ENCODE data around the gene GSTM2.
"Not testable (repeated sequence)": the region's sequence is repeated elsewhere in the genome, so short reads cannot be mapped to it uniquely, and the experiment has no call there.

Gene GSTM2

DNA sequence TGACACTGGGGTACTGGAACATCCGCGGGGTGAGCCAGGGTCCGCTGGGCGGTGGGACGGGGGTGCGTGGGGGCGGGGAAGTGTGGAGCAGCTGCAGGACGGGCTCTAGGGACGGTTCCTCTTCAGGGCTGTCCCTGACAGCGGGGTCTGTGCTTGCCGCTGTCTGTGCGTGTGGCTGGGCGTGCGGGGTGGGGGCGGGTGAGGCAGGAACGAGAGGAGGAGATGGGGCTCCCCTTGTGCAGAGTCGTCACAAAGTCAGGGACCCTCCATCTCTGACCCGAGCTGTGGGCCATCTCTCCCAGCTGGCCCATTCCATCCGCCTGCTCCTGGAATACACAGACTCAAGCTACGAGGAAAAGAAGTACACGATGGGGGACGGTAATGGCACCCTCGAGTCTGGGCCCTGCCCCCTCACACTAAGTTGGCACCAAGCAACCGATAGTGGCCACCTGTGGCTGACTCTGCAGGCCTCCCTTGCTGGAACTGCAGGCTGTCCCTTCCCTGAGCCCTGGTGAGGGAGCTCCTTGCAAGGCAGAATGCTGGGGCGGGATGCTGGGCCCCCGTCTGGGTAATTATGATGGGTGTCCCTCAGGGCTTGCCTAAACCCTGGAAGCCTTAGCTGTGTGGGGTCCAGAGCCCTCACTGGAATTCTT lies 392 bp downstream of the GSTM2 start:
- Histone ChIP-seq H3K4me2 (ENCODE audit: low read length) (peak overlapping the region; percentile 44), H3K4me1 (ENCODE audit: control insufficient read depth, low read length) (peaks cover 4% of the 10 kb centered on the region; the same call in 1 of the 2 replicates), H3K9me3 (ENCODE audit: control insufficient read depth, insufficient read depth, low read length) (no peaks in the 10 kb centered on the region)

DNA sequence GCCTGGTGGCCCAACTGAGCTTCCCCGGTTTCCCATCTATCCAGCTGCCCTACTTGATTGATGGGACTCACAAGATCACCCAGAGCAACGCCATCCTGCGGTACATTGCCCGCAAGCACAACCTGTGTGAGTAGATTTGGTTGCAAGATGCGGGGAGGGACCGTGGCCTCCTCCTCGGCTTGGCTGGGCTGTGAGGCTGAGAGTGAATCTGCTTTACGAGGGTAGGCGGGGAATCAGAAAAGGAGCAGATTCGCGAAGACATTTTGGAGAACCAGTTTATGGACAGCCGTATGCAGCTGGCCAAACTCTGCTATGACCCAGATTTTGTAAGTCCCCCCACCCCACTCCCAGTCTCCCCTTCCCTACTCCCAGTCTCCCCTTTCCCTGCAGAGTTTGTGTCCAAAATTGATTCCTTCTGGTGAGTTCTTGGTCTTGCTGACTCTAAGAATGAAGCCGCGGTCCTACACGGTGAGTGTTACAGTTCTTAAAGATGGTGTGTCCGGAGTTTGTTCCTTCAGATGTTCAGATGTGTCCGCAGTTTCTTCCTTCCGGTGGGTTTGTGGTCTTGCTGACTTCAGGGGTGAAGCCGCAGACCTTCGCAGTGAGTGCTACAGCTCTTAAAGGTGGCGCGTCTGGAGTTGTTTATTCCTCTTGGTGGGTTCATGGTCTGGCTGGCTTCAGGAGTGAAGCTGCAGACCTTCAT lies 1.5 kb downstream of the GSTM2 start:
- H3K4me1 ChIP-seq (ENCODE audit: control insufficient read depth, low read length), result peaks cover 4% of the 10 kb centered on the region; the same call in 1 of the 2 replicates
- TF ChIP-seq EZH2phosphoT487 (IDR thresholded peaks at IDR 0.05; ENCODE audit: borderline replicate concordance, low read length), result no peak
- TF ChIP-seq, protein P1, sequence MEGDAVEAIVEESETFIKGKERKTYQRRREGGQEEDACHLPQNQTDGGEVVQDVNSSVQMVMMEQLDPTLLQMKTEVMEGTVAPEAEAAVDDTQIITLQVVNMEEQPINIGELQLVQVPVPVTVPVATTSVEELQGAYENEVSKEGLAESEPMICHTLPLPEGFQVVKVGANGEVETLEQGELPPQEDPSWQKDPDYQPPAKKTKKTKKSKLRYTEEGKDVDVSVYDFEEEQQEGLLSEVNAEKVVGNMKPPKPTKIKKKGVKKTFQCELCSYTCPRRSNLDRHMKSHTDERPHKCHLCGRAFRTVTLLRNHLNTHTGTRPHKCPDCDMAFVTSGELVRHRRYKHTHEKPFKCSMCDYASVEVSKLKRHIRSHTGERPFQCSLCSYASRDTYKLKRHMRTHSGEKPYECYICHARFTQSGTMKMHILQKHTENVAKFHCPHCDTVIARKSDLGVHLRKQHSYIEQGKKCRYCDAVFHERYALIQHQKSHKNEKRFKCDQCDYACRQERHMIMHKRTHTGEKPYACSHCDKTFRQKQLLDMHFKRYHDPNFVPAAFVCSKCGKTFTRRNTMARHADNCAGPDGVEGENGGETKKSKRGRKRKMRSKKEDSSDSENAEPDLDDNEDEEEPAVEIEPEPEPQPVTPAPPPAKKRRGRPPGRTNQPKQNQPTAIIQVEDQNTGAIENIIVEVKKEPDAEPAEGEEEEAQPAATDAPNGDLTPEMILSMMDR (IDR thresholded peaks at IDR 0.05; ENCODE audit: low read depth, low read length, poor library complexity, severe bottlenecking), result no peak
- no peaks in the 10 kb centered on the region for H3K36me3 ChIP-seq (ENCODE audit: control insufficient read depth, low read length)
- H3K79me2 ChIP-seq (ENCODE audit: control insufficient read depth, low read length), result no peaks in the 10 kb centered on the region
- H3K4me2 ChIP-seq (ENCODE audit: low read length), result no peak overlapping the region
- no peaks in the 10 kb centered on the region for H4K20me1 ChIP-seq (ENCODE audit: control insufficient read depth, insufficient read depth, low read depth, low read length)
- H3K9me3 ChIP-seq (ENCODE audit: control insufficient read depth, insufficient read depth, low read length), result no peaks in the 10 kb centered on the region
- H3K27ac ChIP-seq (ENCODE audit: low read depth, low read length), result no peak overlapping the region
- no peaks in the 10 kb centered on the region for H3F3A ChIP-seq (ENCODE audit: control insufficient read depth, insufficient read depth)
- peaks cover 2% of the 10 kb centered on the region; the same call in 1 of the 2 replicates for H3K27me3 ChIP-seq (ENCODE audit: control insufficient read depth, low read length)
- no peaks in the 10 kb centered on the region for H3K9me2 ChIP-seq (replicated peaks; ENCODE audit: control insufficient read depth, low read length)
- H3K4me3 ChIP-seq (ENCODE audit: low read length), result no peak overlapping the region

More for the DNA sequence above, 392 bp downstream of the GSTM2 start:
- Histone ChIP-seq H4K20me1 (ENCODE audit: control insufficient read depth, insufficient read depth, low read depth, low read length) (no peaks in the 10 kb centered on the region), H3F3A (ENCODE audit: control insufficient read depth, insufficient read depth) (no peaks in the 10 kb centered on the region), H3K9me2 (replicated peaks; ENCODE audit: control insufficient read depth, low read length) (no peaks in the 10 kb centered on the region), H3K27me3 (ENCODE audit: control insufficient read depth, low read length) (peaks cover 2% of the 10 kb centered on the region; the same call in 1 of the 2 replicates), H3K27ac (ENCODE audit: low read depth, low read length) (no peak overlapping the region), H3K4me3 (ENCODE audit: low read length) (peak overlapping the region; percentile 26), H3K79me2 (ENCODE audit: control insufficient read depth, low read length) (no peaks in the 10 kb centered on the region), H3K36me3 (ENCODE audit: control insufficient read depth, low read length) (no peaks in the 10 kb centered on the region)
- TF ChIP-seq EZH2phosphoT487 (IDR thresholded peaks at IDR 0.05; ENCODE audit: borderline replicate concordance, low read length), result no peak
- TF ChIP-seq, protein P1 (IDR thresholded peaks at IDR 0.05; ENCODE audit: low read depth, low read length, poor library complexity, severe bottlenecking), result no peak

DNA sequence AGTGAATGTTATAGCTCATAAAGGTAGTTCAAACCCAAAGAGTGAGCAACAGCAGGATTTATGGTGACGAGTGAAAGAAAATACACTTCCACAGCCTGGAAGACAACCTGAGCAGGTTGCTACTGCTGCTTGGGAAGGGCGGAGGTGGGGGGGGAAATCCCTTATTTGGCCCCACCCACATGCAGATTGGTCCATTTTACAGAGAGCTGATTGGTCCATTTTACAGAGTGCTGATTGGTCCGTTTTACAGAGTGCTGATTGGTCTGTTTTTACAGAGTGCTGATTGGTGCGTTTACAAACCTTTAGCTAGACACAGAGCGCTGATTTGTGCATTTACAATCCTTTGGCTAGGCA lies 2.1 kb downstream of the GSTM2 start:
- not testable (repeated sequence) for H3K9me2 ChIP-seq (replicated peaks; ENCODE audit: control insufficient read depth, low read length); H3K36me3 ChIP-seq (ENCODE audit: control insufficient read depth, low read length); H3F3A ChIP-seq (ENCODE audit: control insufficient read depth, insufficient read depth); H3K4me3 ChIP-seq (ENCODE audit: low read length); H3K27ac ChIP-seq (ENCODE audit: low read depth, low read length); H4K20me1 ChIP-seq (ENCODE audit: control insufficient read depth, insufficient read depth, low read depth, low read length); H3K79me2 ChIP-seq (ENCODE audit: control insufficient read depth, low read length); H3K27me3 ChIP-seq (ENCODE audit: control insufficient read depth, low read length); H3K9me3 ChIP-seq (ENCODE audit: control insufficient read depth, insufficient read depth, low read length); H3K4me2 ChIP-seq (ENCODE audit: low read length); H3K4me1 ChIP-seq (ENCODE audit: control insufficient read depth, low read length)

DNA sequence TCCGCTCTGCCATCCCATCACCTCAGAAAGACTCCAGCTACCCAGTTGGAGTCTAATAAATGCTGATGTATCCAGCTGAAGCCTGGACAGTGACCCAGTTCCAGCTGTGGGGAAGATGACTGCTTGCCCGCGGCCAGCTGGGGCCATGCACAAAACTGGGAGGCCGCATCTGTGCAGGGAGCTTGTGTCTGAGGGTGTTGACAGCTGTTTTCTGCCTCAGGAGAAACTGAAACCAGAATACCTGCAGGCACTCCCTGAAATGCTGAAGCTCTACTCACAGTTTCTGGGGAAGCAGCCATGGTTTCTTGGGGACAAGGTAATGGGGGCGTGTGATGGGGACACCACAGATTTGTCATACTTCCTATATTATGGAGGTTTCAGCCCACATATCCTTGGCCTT lies 3.2 kb downstream of the GSTM2 start:
- H3K79me2 ChIP-seq (ENCODE audit: control insufficient read depth, low read length), result no peaks in the 10 kb centered on the region
- no peak overlapping the region for H3K27ac ChIP-seq (ENCODE audit: low read depth, low read length)
- no peaks in the 10 kb centered on the region for H4K20me1 ChIP-seq (ENCODE audit: control insufficient read depth, insufficient read depth, low read depth, low read length)
- H3K4me3 ChIP-seq (ENCODE audit: low read length), result no peak overlapping the region
- H3K27me3 ChIP-seq (ENCODE audit: control insufficient read depth, low read length), result peaks cover 2% of the 10 kb centered on the region; the same call in 1 of the 2 replicates
- H3F3A ChIP-seq (ENCODE audit: control insufficient read depth, insufficient read depth), result no peaks in the 10 kb centered on the region
- H3K4me2 ChIP-seq (ENCODE audit: low read length), result no peak overlapping the region
- H3K4me1 ChIP-seq (ENCODE audit: control insufficient read depth, low read length), result peaks cover 4% of the 10 kb centered on the region; the same call in 1 of the 2 replicates
- TF ChIP-seq, protein P1 (IDR thresholded peaks at IDR 0.05; ENCODE audit: low read depth, low read length, poor library complexity, severe bottlenecking), result no peak
- no peak for TF ChIP-seq EZH2phosphoT487 (IDR thresholded peaks at IDR 0.05; ENCODE audit: borderline replicate concordance, low read length)
- H3K9me2 ChIP-seq (replicated peaks; ENCODE audit: control insufficient read depth, low read length), result no peaks in the 10 kb centered on the region
- no peaks in the 10 kb centered on the region for H3K36me3 ChIP-seq (ENCODE audit: control insufficient read depth, low read length)
- H3K9me3 ChIP-seq (ENCODE audit: control insufficient read depth, insufficient read depth, low read length), result no peaks in the 10 kb centered on the region

DNA sequence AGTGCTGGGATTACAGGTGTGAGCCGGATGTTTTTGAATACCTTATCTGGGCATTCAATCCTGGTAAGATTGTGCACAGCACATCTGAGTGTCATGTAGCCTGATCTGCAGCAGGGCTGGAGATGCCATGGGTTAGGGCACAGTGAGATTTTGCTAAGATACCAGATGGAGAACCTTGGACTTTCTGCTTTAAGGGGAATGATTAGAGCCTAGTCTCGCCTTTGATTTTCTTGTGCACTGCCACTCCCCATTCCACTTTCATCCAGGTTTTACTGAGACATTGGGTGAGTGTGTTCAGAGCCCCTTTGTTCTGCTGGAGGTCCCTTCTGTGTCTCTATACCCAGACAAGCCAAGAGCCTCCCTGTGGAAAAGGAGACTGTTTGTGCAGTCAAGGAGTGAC lies 6.0 kb downstream of the GSTM2 start:
- H3K4me1 ChIP-seq (ENCODE audit: control insufficient read depth, low read length); H4K20me1 ChIP-seq (ENCODE audit: control insufficient read depth, insufficient read depth, low read depth, low read length); H3K9me3 ChIP-seq (ENCODE audit: control insufficient read depth, insufficient read depth, low read length); H3K4me2 ChIP-seq (ENCODE audit: low read length); H3K9me2 ChIP-seq (replicated peaks; ENCODE audit: control insufficient read depth, low read length); H3F3A ChIP-seq (ENCODE audit: control insufficient read depth, insufficient read depth); H3K4me3 ChIP-seq (ENCODE audit: low read length); H3K27ac ChIP-seq (ENCODE audit: low read depth, low read length); H3K36me3 ChIP-seq (ENCODE audit: control insufficient read depth, low read length); H3K79me2 ChIP-seq (ENCODE audit: control insufficient read depth, low read length); H3K27me3 ChIP-seq (ENCODE audit: control insufficient read depth, low read length): not testable (repeated sequence)

Measured in DOHH2 (cell line).